GM18870 (cell line): ENCODE data around the gene MYH4.

Source experiments
- ATAC-seq: cut with Tn5 transposase; IDR thresholded peaks from one replicate; pipeline ENCODE4 v1.9.1; 2021; ENCODE audit warnings: moderate library complexity; ENCODE audit not compliant: unreplicated experiment

The MYH4 gene

DNA sequence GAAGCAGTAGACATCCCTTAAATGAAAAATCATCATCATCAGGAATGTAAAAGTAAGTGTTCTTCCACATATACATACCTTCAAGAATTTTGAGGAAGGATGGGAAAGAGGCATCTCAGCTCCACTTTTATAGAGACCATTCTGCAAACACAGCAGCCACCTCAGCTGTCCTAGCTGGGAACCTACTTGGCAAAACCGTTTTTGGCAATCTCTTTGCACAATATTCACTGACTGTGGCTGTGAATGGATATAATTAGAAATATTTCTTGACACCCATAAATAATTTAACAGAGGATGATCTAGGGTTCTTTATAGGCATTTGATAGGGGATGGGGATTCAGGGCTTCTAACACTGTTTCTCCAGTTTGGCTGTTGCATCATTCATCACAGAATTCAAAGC is at the start of gene MYH4:
MYH4 (minus strand) TSS at position 101 of the 400 bp plus-strand sequence. CDS start 2,814 bp downstream, outside the sequence.
- no peak for ATAC-seq

DNA sequence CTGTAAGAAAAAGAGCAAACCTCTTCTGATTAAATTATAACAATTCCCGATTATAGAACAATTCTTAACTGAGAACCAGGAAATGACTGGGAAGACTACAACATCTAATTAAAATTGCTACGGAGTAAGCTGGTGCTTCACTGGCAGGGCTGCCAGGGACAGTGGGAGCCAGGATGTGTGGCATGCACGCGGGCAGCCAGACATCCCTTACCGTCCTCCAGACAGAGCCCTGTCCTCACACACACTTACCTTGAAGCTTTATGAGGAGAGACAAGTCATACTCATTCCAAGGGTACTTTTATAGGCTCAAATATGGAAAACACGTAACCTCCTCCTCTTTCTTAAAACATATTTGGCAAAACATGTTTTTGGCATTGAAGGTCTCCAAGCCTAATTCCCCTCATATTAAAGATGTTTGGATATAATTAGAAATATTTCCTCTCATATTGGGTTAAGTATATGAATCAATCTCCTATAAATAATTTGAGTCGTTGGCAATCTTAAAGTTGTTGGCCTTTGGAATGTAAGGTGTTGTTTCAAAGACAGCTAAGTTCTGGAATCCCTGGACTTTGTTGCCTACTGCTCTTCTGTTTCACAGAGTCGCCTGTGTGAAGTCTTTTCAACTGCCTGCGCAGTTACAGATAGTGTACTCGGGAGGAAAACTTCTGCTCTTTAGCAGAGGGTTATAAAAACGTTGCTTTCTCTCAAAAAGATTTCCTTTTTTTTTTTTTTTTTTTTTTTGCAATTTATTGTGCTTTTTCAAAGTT is 49.1 kb upstream of the MYH4 start, which contains the start of gene MYH1:
MYH1 (minus strand) TSS at position 272 of the 767 bp plus-strand sequence. CDS start 1,900 bp downstream, outside the sequence.
- ATAC-seq = no peak

DNA sequence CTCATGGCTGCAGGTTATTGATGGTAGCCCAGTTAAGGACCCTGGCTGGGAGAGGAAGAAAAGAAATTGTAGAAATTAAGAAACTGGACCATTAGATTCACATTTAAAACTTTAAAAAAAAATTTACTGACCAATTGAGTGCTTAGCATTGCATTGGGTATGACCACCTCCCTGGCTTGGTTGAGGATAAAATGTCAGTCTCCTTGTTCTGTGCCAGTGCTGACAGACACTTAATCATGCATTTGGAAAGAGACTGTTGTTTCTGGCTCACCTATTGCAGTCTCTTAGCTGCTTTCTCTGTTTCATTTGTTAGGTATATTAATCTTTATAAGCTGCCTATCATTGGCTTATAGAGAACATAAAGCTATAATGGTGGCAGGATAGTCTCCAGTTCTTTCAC is 47.3 kb upstream of the MYH4 start:
- no peak for ATAC-seq

- no peak for ATAC-seq
Measured at GRCh38 chr17:10516065-10516464, 46.7 kb upstream of the MYH4 start.

GRCh38 chr17:10513299-10514067 is 44.1 kb upstream of the MYH4 start:
- no peak for ATAC-seq

GRCh38 chr17:10512856-10513255 is 43.5 kb upstream of the MYH4 start:
- no peak for ATAC-seq

- no peak for ATAC-seq
Measured at GRCh38 chr17:10499950-10500349, 30.6 kb upstream of the MYH4 start.

- no peak for ATAC-seq
Measured at GRCh38 chr17:10492004-10492403, 22.6 kb upstream of the MYH4 start.

DNA sequence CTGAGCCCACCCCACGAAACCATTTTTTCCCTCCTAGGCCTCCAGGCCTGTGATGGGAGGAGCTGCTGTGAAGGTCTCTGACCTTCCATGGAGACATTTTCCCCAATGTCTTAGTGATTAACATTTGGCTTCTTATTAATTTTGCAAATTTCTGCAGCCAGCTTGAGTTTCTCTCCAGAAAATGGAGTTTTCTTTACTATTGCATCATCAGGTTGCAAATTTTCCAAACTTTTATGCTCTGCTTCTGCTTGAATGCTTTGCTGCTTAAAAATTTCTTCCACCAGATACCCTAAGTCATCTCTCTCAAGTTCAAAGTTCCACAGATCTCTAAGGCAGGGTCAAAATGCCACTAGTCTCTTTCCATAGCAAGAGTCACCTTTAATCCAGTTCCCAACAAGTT is 12.9 kb upstream of the MYH4 start:
- no peak for ATAC-seq

GRCh38 chr17:10477701-10478100 is 8.3 kb upstream of the MYH4 start:
- no peak for ATAC-seq

DNA sequence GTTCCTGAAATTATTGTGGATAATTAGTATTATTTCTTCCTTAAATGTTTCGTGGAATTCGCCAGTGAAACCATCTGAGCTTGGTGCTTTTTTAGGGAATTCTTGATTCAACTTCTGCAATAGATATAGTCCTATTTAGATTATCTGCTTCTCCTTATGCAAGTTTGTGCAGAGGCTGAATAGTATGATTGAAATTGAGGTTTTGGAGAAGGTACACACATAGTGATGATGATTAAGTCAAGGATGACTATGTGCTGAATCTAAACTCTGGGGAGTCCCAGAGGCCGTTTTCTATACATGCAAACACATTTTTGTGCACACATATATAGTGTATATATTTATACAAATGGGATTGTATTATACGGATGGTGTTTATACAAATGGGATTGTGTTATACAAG is 5.2 kb upstream of the MYH4 start:
- no peak for ATAC-seq

GRCh38 chr17:10471858-10472257 is 2.5 kb upstream of the MYH4 start:
- ATAC-seq = no peak

DNA sequence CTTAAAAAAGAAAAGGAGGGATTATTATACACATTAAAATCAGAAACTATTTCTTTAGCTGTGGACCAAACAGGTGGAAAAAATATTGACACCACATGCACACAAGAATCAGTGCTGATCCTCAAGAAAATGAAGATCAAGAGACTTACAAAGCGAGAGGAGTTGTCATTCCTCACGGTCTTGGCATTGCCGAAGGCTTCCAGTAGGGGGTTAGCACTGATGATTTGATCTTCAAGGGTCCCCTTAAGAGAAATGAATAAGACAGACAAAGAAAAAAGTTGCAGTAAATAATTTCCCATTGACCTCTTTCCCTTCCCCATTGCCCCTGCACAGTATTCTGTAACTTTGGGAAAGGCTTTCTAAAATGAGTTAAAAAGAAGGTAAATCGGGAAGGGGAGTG is 6.0 kb downstream of the MYH4 start:
- ATAC-seq = no peak

GRCh38 chr17:10460062-10460461 is 9.3 kb downstream of the MYH4 start:
- no peak for ATAC-seq

DNA sequence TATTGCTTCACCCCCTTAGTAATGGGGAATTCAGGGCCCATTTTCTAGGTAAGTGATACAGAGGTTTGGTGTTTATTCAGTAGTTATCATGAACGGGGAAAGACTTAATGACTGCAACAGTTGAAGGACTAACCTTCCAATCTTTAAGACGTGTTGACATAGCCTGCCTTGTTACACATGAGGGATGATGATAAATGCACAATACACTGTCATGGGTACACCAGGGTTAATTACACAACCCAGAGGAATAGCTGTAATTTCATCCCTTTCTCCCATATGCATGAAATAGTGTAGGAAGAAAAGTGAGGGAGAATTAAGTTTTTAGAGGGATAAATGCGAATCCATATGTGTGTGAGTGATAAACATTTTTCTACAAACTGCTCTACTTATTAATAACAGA is 10.7 kb downstream of the MYH4 start:
- no peak for ATAC-seq

DNA sequence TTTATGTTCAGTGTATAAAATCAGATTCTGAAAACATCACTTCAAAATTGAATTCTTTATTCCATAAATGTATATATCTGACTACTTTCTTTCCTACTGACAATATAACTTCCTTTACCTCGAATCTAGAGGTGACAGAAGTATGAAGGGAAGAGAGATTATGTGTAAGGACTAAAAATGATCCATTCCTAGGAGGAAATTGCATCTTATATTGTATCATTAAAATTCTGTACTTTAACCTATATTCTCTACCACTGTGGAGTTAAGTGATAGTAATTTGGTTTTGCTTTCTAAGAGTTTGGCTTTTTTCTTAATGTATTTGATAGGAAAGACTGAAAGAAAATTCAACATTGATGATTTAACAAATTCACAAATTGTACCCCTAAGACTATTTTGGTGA is 11.4 kb downstream of the MYH4 start:
- no peak for ATAC-seq

DNA sequence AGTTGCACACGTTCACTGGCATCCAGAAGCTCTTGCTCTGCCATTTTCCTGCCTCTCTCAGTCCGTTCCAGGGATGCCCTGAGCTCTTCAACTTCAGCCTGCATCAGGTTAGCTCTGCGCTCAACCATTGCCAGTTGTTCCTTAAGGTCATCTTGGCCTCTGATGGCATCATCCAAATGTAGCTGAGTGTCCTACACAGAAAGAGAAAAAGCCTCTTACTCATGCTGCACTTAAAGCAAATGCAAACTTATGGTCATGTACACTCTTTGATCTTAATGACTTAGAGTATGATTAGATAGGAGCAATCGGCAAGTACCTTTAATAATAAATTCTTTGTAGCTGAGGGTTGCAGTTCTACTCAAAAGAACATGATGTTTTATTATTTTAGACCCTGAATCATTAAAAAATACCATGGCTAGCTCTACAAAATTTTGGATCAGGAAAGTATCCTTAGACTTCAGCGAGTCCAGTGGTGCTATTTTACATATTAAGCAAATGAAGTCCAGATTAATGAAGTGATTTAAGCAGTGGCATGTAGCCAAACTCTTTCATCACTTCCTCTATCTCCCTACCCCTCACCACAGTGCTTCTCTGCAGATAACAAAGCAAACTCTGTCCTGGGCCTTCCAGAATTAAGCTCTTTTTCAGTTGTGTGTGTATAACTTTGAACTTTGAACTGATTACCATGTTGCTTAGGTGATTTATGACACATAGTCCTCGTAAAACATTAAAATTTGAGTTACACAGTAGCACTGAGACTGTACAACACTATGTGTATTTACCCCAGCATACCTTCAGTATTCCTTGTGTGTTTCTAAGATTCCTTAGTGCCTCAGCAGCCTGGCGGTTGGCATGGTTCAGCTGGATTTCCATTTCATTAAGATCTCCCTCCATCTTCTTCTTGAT is 22.1 kb downstream of the MYH4 start:
- ATAC-seq = no peak

- no peak for ATAC-seq
Measured at GRCh38 chr17:10439816-10440215, 29.5 kb downstream of the MYH4 start.

DNA sequence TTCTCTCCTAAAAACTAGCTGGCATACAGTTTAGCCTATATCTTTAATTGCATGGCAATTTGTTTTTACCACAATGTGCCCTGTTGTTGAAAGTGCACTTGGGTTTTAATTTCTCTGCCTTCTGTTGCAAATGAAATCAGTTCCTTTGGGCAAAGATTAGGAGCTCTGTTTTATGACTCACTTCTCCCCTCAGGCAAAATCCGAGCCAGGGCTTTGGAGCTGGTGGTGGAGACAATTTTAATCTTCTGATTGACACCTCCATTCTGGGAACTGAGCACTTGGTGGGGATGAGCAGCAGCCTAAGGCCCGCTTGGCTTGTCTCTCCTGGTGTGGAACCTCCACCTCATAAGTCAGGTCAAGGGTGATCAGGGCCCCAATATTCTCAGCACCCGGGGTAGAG is 34.3 kb downstream of the MYH4 start:
- ATAC-seq = no peak

DNA sequence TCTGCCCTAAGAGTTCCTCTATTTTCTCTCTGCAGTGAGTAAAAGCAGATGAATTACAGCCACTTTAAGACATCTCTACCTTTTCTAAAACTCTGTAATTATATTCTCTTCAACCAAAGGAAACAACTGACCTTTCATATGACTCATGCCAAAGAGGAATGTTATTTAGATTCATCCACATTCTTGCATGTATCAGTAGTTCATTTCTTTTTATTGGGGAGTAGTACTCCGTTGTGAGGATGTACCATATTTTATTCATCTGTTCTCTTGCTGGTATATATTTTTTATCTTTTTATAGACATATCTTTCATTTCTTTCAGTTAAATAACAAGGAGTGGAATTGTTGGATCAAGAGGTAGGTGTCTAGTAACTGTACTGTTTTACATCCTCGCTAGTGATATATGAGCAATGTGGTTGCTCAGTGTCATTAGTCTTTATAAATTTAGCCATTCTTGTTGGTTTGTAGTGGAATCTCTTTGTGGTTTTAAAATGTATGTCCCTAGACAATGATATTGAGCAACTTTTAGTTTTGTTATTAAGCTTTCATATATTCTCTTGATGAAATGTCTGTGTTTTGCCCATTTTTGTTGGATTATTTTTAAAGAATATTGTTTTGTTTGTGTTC is 39.8 kb downstream of the MYH4 start:
- ATAC-seq = no peak

DNA sequence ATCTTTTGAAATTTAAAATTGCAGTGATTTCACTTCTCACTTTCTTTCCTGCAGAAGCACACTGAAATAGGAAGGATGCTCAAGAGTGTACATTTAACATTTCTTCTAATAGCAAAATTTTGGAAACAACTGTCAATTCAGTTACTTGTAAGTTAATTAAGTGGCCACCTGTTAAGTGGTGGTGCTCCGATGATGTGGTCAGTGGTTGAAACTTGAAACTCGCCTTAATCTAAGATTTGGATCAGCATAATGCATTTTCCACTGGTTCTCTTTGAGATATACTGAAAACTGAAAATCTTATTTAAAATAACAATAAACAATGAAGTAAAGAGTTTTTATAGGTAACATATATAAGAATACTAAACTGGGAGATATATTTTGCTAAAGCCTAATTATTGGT is 40.6 kb downstream of the MYH4 start:
- ATAC-seq = no peak
